NCI-H226 (cell line): ENCODE data around the gene MTPN.

Source experiments
- DNase-seq: peaks from one replicate; pipeline ENCODE4 v3.0.0-alpha.2; 2015

Gene MTPN

GRCh38 chr7:135877805-135878204, 99.4 kb downstream of the MTPN start:
- DNase-seq, result peak; percentile 90
